Right lobe of liver (tissue), 6 donors: ENCODE measurements around the gene CBLN3. TPM values are rescaled to one million over a fixed set of nuclear protein-coding genes. Genes with fewer than 3 reads are reported as not detected.

ENCODE experiments used
- ATAC-seq, 4 donors: fragments of 200-7000 bp; cut with Tn5 transposase; one replicate each; pipeline ENCODE4 v1.9.1; 2020; ENCODE audit warnings: mild to moderate bottlenecking in 4 of 4, moderate library complexity in 4 of 4
- DNase-seq, 3 donors: peaks; one replicate each; pipeline ENCODE4 v3.0.0-alpha.2; 2020
- H3K27ac ChIP-seq, 3 donors: fragments of 200-600 bp; one replicate each; pipeline ENCODE4 v1.8.0; 2022
- H3K27me3 ChIP-seq, 2 donors: fragments of 200-600 bp; one replicate each; pipeline ENCODE4 v1.8.0; 2022
- H3K36me3 ChIP-seq, 4 donors: fragments of 200-600 bp; sonication (generic) in 1 of 4; one replicate each; pipeline versions ENCODE4 v1.5.1 to v1.8.0; 2017 to 2022; ENCODE audit warnings: control low read depth in 1 of 4
- H3K4me1 ChIP-seq, 4 donors: fragments of 200-600 bp; sonication (generic) in 1 of 4; one replicate each; pipeline versions ENCODE4 v1.5.1 to v1.8.0; 2017 to 2022; ENCODE audit warnings: control low read depth in 1 of 4
- H3K4me3 ChIP-seq, 3 donors: fragments of 200-600 bp; one replicate each; pipeline ENCODE4 v1.8.0; 2022
- H3K9me3 ChIP-seq, 4 donors: fragments of 200-600 bp; sonication (generic) in 1 of 4; one replicate each; pipeline versions ENCODE4 v1.5.1 to v1.8.0; 2017 to 2022; ENCODE audit warnings: control low read depth in 1 of 4
- POLR2A ChIP-seq: fragments of 450-650 bp; IDR thresholded peaks from one replicate; pipeline ENCODE4 v1.6.1; 2017; ENCODE audit warnings: antibody characterized with exemption, mild to moderate bottlenecking
- WGBS: methylation state at CpG from one replicate; pipeline ENCODE4 v1.1.6; 2018; ENCODE audit warnings: low coverage, low lambda C conversion rate; ENCODE audit not compliant: insufficient coverage; ENCODE audit errors: missing lambda C conversion rate; 5-methylcytosine and 5-hydroxymethylcytosine counted together
- intact Hi-C, 2 donors: fragments of 100-400 bp; cut with DNase I; formaldehyde crosslinking; loops; one replicate each; pipeline versions ENCODE4 v1.11.2 to v1.14.1; 2022
- total RNA-seq, 6 experiments: library from RNA; depleted of rRNA in 2 of 6; stranded (reverse); fragments of >200 nt in 2 of 6; fragmentation: NEBNext Ultra II Directional in 3 of 6; extraction: Animal tissue kit (Norgen Biotek cat#: 25700) in 3 of 6; gene quantifications; one replicate each; pipeline versions ENCODE4 v1.1.0 to v1.2.4, GENCODE V29; 2016 to 2023
- TF ChIP-seq, protein P1 (sequence below), 4 donors: fragments of 200-600 bp in 3 of 4; fragments of 450-650 bp in 1 of 4; IDR thresholded peaks; one replicate each; pipeline versions ENCODE4 v1.5.1 to v1.8.0; 2016 to 2022; ENCODE audit warnings: antibody characterized with exemption in 4 of 4, mild to moderate bottlenecking in 2 of 4
- donor health status: DM: no; HTN: yes; CAD: no.
- donor health status: DM: no; HTN: no; CAD: no.
- donor health status: DM: no; HTN: no; CAD: no.
- donor health status: DM: no; HTN: yes; CAD: no.
- donor health status: DM: no; HTN: yes; CAD: no.

The CBLN3 gene
- total RNA-seq, 6 experiments from 2014 or later, result 0.74 to 1.8 (median 1.2) TPM

DNA sequence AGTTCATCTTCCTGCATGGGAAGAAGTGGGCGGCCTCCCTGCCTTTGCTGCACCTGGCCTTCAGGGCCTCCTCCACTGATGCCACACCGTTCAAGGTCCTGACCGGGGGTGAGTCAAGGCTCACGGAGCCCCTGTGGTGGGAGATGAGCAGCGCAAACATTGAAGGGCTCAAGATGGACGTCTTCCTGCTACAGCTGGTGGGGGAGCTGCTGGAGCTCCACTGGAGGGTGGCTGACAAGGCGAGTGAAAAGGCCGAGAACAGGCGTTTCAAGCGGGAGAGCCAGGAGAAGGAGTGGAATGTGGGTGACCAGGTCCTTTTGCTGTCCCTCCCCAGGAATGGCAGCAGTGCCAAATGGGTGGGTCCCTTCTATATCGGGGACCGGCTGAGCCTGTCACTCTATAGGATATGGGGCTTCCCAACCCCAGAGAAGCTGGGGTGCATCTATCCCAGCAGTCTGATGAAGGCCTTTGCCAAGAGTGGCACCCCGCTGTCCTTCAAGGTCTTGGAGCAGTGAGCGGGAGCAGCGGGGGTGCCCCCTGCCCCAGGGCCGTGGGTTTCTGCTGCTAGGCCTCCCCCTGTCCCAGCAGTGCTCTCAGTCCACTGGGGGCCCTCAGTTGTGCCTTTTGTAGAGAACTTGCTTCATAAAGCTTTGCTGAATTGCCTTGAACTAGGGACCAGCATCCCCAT lies 12.4 kb downstream of the CBLN3 start:
- Histone ChIP-seq H3K27me3 (no peaks in the 10 kb centered on the region), H3K27ac (no peak overlapping the region), H3K4me1 (peaks cover 0 to 10% (median 4%) of the 10 kb centered on the region in 4 donors), H3K36me3 (no peaks in the 10 kb centered on the region), H3K9me3 (no peaks in the 10 kb centered on the region), H3K4me3 (no peak overlapping the region)
- intact Hi-C loops, result no loop called here
- no peak for TF ChIP-seq POLR2A
- TF ChIP-seq, protein P1, sequence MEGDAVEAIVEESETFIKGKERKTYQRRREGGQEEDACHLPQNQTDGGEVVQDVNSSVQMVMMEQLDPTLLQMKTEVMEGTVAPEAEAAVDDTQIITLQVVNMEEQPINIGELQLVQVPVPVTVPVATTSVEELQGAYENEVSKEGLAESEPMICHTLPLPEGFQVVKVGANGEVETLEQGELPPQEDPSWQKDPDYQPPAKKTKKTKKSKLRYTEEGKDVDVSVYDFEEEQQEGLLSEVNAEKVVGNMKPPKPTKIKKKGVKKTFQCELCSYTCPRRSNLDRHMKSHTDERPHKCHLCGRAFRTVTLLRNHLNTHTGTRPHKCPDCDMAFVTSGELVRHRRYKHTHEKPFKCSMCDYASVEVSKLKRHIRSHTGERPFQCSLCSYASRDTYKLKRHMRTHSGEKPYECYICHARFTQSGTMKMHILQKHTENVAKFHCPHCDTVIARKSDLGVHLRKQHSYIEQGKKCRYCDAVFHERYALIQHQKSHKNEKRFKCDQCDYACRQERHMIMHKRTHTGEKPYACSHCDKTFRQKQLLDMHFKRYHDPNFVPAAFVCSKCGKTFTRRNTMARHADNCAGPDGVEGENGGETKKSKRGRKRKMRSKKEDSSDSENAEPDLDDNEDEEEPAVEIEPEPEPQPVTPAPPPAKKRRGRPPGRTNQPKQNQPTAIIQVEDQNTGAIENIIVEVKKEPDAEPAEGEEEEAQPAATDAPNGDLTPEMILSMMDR (IDR thresholded peaks at IDR 0.05), result no peak
- ATAC-seq (no peak), DNase-seq (no peak)
- 79% methylated on average over 7 of the region's 16 CpGs for WGBS

DNA sequence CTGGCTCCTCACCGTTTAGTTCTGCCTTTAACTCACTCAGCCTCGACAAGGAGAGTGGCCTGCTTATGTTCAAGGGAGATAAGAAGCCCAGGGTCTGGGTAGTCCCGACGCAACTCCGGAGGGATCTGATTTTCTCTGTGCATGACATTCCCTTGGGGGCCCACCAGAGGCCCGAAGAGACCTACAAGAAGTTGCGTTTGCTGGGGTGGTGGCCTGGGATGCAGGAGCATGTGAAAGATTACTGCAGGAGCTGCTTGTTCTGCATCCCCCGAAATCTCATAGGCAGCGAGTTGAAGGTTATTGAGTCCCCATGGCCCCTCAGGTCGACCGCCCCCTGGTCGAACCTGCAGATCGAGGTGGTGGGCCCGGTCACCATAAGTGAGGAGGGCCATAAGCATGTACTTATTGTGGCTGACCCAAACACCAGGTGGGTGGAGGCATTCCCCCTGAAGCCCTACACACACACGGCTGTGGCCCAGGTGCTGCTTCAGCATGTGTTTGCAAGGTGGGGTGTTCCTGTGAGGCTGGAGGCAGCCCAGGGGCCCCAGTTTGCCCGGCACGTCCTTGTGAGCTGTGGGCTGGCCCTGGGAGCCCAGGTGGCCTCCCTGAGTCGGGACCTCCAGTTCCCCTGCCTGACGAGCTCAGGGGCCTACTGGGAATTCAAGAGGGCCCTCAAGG lies 13.1 kb downstream of the CBLN3 start:
- H3K9me3 ChIP-seq, result no peaks in the 10 kb centered on the region
- H3K27ac ChIP-seq, result no peak overlapping the region
- 60% methylated on average over 4 of the region's 19 CpGs for WGBS
- H3K4me3 ChIP-seq, result no peak overlapping the region
- no peaks in the 10 kb centered on the region for H3K27me3 ChIP-seq
- no peaks in the 10 kb centered on the region for H3K36me3 ChIP-seq
- intact Hi-C loops, result no loop called here
- TF ChIP-seq, protein P1 (IDR thresholded peaks at IDR 0.05), result no peak
- ATAC-seq (no peak), DNase-seq (no peak)
- H3K4me1 ChIP-seq, result peaks cover 0 to 10% (median 4%) of the 10 kb centered on the region in 4 donors

DNA sequence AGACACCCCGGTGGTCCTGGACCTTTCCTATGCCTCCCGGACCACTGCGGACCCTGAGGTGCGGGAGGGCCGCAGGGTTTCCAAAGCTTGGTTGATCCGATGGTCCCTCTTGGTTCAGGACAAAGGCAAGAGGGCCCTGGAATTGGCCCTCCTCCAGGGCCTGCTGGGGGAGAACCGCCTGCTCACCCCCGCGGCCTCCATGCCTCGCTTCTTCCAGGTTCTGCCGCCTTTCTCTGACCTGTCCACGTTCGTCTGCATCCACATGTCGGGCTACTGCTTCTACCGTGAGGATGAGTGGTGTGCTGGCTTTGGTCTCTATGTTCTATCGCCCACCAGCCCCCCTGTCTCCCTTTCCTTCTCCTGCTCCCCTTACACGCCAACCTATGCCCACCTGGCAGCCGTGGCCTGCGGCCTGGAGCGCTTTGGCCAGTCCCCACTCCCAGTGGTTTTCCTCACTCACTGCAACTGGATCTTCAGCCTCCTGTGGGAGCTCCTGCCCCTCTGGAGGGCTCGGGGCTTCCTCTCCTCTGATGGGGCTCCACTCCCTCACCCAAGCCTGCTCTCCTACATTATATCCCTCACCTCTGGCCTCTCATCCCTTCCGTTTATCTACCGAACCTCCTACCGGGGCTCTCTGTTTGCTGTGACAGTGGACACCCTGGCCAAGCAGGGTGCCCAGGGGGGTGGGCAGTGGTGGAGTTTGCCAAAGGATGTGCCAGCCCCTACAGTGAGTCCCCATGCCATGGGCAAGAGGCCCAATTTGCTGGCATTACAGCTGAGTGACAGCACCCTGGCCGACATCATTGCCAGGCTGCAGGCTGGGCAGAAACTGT lies 13.8 kb downstream of the CBLN3 start:
- Histone ChIP-seq H3K27me3 (no peaks in the 10 kb centered on the region), H3K27ac (no peak overlapping the region), H3K4me3 (no peak overlapping the region), H3K36me3 (no peaks in the 10 kb centered on the region), H3K4me1 (peaks cover 0 to 10% (median 4%) of the 10 kb centered on the region in 4 donors), H3K9me3 (no peaks in the 10 kb centered on the region)
- no peak for ATAC-seq
- TF ChIP-seq, protein P1 (IDR thresholded peaks at IDR 0.05), result no peak
- no peak for TF ChIP-seq POLR2A
- intact Hi-C loops, result no loop called here
- no peak for DNase-seq
- WGBS, result 77% methylated on average over 13 of the region's 25 CpGs

DNA sequence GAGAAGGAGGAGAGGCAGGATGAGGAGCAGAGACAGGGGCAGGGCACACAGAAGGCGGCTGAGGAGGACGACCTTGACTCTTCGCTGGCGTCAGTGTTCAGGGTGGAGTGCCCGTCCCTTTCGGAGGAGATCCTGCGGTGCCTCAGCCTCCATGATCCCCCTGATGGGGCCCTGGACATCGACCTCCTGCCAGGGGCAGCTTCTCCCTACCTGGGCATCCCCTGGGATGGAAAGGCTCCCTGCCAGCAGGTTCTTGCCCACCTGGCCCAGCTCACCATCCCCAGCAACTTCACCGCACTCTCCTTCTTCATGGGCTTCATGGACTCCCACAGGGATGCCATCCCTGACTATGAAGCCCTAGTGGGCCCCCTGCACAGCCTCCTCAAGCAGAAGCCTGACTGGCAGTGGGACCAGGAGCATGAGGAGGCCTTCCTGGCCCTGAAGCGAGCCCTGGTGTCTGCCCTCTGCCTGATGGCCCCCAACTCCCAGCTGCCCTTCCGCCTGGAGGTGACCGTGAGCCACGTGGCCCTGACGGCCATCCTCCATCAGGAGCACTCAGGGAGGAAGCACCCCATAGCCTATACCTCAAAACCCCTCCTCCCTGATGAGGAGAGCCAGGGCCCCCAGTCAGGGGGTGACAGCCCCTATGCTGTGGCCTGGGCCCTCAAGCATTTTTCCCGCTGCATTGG lies 14.6 kb downstream of the CBLN3 start:
- intact Hi-C loops, result no loop called here
- DNase-seq (no peak), ATAC-seq (no peak)
- 83% methylated on average over 6 of the region's 15 CpGs for WGBS
- TF ChIP-seq, protein P1 (IDR thresholded peaks at IDR 0.05), result no peak
- no peak for TF ChIP-seq POLR2A
- H3K4me3 ChIP-seq, result no peak overlapping the region
- H3K36me3 ChIP-seq, result no peaks in the 10 kb centered on the region
- no peaks in the 10 kb centered on the region for H3K27me3 ChIP-seq
- H3K27ac ChIP-seq, result no peak overlapping the region
- H3K4me1 ChIP-seq, result peaks cover 0 to 10% (median 4%) of the 10 kb centered on the region in 4 donors
- H3K9me3 ChIP-seq, result no peaks in the 10 kb centered on the region
